Neural cell (in vitro differentiated cells): ENCODE measurements around the gene PARK7.

Experiments used
- EP300 ChIP-seq: fragments of 450-650 bp; conservative IDR thresholded peaks from 2 replicates; pipeline ENCODE4 v1.6.1; 2014; ENCODE audit warnings: antibody characterized with exemption, mild to moderate bottlenecking, moderate library complexity; ENCODE audit not compliant: poor library complexity, severe bottlenecking
- EZH2 ChIP-seq: fragments of 200-600, 300-800 bp; shearing (Covaris generic), sonication (generic); IDR thresholded peaks from 2 replicates; pipeline ENCODE4 v1.6.1; 2014; ENCODE audit warnings: antibody characterized with exemption, low read length, borderline replicate concordance, mild to moderate bottlenecking; ENCODE audit not compliant: insufficient read depth, poor library complexity, severe bottlenecking
- MXI1 ChIP-seq: fragments of 450-650 bp; conservative IDR thresholded peaks from 2 replicates; pipeline ENCODE4 v1.6.1; 2014; ENCODE audit warnings: antibody characterized with exemption, mild to moderate bottlenecking; ENCODE audit not compliant: poor library complexity, severe bottlenecking
- POLR2AphosphoS5 ChIP-seq: IDR thresholded peaks from 2 replicates; pipeline ENCODE4 v1.6.1; 2012
- RAD21 ChIP-seq: fragments of 450-650 bp; conservative IDR thresholded peaks from 2 replicates; pipeline ENCODE4 v1.6.1; 2014; ENCODE audit warnings: antibody characterized with exemption, mild to moderate bottlenecking, moderate library complexity
- SMC3 ChIP-seq: fragments of 450-650 bp; conservative IDR thresholded peaks from 2 replicates; pipeline ENCODE4 v1.6.1; 2014; ENCODE audit warnings: antibody characterized with exemption, mild to moderate bottlenecking, moderate library complexity; ENCODE audit not compliant: poor library complexity
- TAF1 ChIP-seq: IDR thresholded peaks from 2 replicates; pipeline ENCODE4 v1.6.1; 2012; ENCODE audit warnings: low read depth
- TF ChIP-seq, protein P1 (sequence below): fragments of 450-650 bp; IDR thresholded peaks from 2 replicates; pipeline ENCODE4 v1.5.1; 2014; ENCODE audit warnings: antibody characterized with exemption, mild to moderate bottlenecking, moderate library complexity; ENCODE audit not compliant: poor library complexity, severe bottlenecking
- TF ChIP-seq, protein P2 (sequence below): IDR thresholded peaks from 2 replicates; pipeline ENCODE4 v1.6.1; 2012; ENCODE audit warnings: borderline replicate concordance

DNA sequence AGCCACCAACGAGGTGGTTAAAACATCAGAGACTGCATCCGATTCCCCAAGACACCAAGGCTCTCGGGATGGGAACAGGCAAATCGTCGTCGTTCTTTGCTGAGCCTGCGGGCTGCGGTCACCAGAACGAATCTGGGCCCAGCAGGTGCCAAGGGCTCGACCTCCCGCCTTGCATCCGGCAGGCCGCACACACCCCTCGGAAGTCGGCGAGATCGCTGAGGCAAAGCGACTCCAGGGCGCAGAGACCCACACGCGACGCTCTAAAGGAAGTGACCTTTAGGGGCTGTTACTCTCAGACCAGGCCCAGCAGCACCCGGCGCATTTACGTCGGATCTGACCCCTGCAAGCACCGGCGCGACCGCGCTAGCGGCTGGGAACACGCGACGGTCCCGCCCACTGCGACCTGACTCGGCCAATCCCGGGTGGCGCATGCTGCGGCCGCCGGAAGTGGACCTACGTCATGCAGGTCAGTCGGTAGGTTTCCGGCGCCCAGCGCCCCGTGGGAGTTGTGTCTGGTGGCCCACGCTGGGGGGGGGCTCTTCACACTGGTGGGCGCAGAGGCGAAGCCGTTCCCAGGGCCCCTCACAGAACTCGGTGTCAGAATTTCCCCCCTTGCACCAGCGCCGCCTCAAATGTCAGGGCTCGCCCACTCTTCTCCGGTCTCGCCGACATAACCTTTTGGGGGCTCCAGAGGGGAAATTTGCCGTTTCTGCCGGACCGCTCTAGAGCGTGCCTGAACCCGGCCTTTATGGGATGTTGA, 7.5 kb upstream of the PARK7 start:
- TF ChIP-seq EZH2 (no peak), POLR2AphosphoS5 (no peak), TAF1 (no peak), RAD21 (no peak), EP300 (no peak), SMC3 (no peak), MXI1 (no peak)
- TF ChIP-seq, protein P1, sequence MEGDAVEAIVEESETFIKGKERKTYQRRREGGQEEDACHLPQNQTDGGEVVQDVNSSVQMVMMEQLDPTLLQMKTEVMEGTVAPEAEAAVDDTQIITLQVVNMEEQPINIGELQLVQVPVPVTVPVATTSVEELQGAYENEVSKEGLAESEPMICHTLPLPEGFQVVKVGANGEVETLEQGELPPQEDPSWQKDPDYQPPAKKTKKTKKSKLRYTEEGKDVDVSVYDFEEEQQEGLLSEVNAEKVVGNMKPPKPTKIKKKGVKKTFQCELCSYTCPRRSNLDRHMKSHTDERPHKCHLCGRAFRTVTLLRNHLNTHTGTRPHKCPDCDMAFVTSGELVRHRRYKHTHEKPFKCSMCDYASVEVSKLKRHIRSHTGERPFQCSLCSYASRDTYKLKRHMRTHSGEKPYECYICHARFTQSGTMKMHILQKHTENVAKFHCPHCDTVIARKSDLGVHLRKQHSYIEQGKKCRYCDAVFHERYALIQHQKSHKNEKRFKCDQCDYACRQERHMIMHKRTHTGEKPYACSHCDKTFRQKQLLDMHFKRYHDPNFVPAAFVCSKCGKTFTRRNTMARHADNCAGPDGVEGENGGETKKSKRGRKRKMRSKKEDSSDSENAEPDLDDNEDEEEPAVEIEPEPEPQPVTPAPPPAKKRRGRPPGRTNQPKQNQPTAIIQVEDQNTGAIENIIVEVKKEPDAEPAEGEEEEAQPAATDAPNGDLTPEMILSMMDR: no peak
- TF ChIP-seq, protein P2, sequence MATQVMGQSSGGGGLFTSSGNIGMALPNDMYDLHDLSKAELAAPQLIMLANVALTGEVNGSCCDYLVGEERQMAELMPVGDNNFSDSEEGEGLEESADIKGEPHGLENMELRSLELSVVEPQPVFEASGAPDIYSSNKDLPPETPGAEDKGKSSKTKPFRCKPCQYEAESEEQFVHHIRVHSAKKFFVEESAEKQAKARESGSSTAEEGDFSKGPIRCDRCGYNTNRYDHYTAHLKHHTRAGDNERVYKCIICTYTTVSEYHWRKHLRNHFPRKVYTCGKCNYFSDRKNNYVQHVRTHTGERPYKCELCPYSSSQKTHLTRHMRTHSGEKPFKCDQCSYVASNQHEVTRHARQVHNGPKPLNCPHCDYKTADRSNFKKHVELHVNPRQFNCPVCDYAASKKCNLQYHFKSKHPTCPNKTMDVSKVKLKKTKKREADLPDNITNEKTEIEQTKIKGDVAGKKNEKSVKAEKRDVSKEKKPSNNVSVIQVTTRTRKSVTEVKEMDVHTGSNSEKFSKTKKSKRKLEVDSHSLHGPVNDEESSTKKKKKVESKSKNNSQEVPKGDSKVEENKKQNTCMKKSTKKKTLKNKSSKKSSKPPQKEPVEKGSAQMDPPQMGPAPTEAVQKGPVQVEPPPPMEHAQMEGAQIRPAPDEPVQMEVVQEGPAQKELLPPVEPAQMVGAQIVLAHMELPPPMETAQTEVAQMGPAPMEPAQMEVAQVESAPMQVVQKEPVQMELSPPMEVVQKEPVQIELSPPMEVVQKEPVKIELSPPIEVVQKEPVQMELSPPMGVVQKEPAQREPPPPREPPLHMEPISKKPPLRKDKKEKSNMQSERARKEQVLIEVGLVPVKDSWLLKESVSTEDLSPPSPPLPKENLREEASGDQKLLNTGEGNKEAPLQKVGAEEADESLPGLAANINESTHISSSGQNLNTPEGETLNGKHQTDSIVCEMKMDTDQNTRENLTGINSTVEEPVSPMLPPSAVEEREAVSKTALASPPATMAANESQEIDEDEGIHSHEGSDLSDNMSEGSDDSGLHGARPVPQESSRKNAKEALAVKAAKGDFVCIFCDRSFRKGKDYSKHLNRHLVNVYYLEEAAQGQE: no peak
